ENCODE data around the gene PHACTR3.

Gene PHACTR3

GRCh38 chr20:59566631-59567524, 37.5 kb upstream of the PHACTR3 start:
- Histone ChIP-seq H3K4me1 (ENCODE audit: insufficient read depth, low read length) (no peaks in the 10 kb centered on the region), H3K27ac (ENCODE audit: low read depth, low read length) (no peak overlapping the region), H3K9me3 (ENCODE audit: insufficient read depth, low read depth, low read length) (no peaks in the 10 kb centered on the region), H3K9ac (ENCODE audit: low read depth, low read length) (no peak overlapping the region), H3K27me3 (ENCODE audit: insufficient read depth, low read length) (peaks cover 37% of the 10 kb centered on the region), H3K36me3 (ENCODE audit: insufficient read depth, low read length) (no peaks in the 10 kb centered on the region), H3K4me3 (ENCODE audit: low read length) (no peak overlapping the region)
- 88% methylated on average over 23 of the region's 23 CpGs for WGBS

GRCh38 chr20:59567585-59568508, 36.5 kb upstream of the PHACTR3 start:
- peaks cover 43% of the 10 kb centered on the region for H3K27me3 ChIP-seq (ENCODE audit: insufficient read depth, low read length)
- no peaks in the 10 kb centered on the region for H3K9me3 ChIP-seq (ENCODE audit: insufficient read depth, low read depth, low read length)
- H3K9ac ChIP-seq (ENCODE audit: low read depth, low read length), result no peak overlapping the region
- no peaks in the 10 kb centered on the region for H3K36me3 ChIP-seq (ENCODE audit: insufficient read depth, low read length)
- WGBS, result 83% methylated on average over 19 of the region's 19 CpGs
- H3K4me1 ChIP-seq (ENCODE audit: insufficient read depth, low read length), result no peaks in the 10 kb centered on the region
- no peak overlapping the region for H3K4me3 ChIP-seq (ENCODE audit: low read length)
- H3K27ac ChIP-seq (ENCODE audit: low read depth, low read length), result no peak overlapping the region

- WGBS, result 78% methylated on average over 10 of the region's 10 CpGs
- no peaks in the 10 kb centered on the region for H3K36me3 ChIP-seq (ENCODE audit: insufficient read depth, low read length)
- no peak overlapping the region for H3K4me3 ChIP-seq (ENCODE audit: low read length)
- no peaks in the 10 kb centered on the region for H3K9me3 ChIP-seq (ENCODE audit: insufficient read depth, low read depth, low read length)
- H3K27ac ChIP-seq (ENCODE audit: low read depth, low read length), result no peak overlapping the region
- H3K4me1 ChIP-seq (ENCODE audit: insufficient read depth, low read length), result no peaks in the 10 kb centered on the region
- no peak overlapping the region for H3K9ac ChIP-seq (ENCODE audit: low read depth, low read length)
- peaks cover 47% of the 10 kb centered on the region for H3K27me3 ChIP-seq (ENCODE audit: insufficient read depth, low read length)
Measured at GRCh38 chr20:59568509-59569024, 35.8 kb upstream of the PHACTR3 start.

- no peaks in the 10 kb centered on the region for H3K36me3 ChIP-seq (ENCODE audit: insufficient read depth, low read length)
- 42% methylated on average over 4 of the region's 4 CpGs for WGBS
Measured at GRCh38 chr20:59569305-59569704, 35.0 kb upstream of the PHACTR3 start.

GRCh38 chr20:59571151-59571550, 33.2 kb upstream of the PHACTR3 start:
- no peak overlapping the region for H3K27ac ChIP-seq (ENCODE audit: low read depth, low read length)
- 70% methylated on average over 7 of the region's 7 CpGs for WGBS
- H3K4me1 ChIP-seq (ENCODE audit: insufficient read depth, low read length), result no peaks in the 10 kb centered on the region
- no peaks in the 10 kb centered on the region for H3K9me3 ChIP-seq (ENCODE audit: insufficient read depth, low read depth, low read length)
- no peaks in the 10 kb centered on the region for H3K36me3 ChIP-seq (ENCODE audit: insufficient read depth, low read length)
- H3K4me3 ChIP-seq (ENCODE audit: low read length), result no peak overlapping the region
- no peak overlapping the region for H3K9ac ChIP-seq (ENCODE audit: low read depth, low read length)
- peaks cover 65% of the 10 kb centered on the region for H3K27me3 ChIP-seq (ENCODE audit: insufficient read depth, low read length)

More at GRCh38 chr20:59569305-59569704, 35.0 kb upstream of the PHACTR3 start:
- no peak overlapping the region for H3K4me3 ChIP-seq (ENCODE audit: low read length)
- H3K4me1 ChIP-seq (ENCODE audit: insufficient read depth, low read length), result no peaks in the 10 kb centered on the region
- no peak overlapping the region for H3K27ac ChIP-seq (ENCODE audit: low read depth, low read length)
- no peaks in the 10 kb centered on the region for H3K9me3 ChIP-seq (ENCODE audit: insufficient read depth, low read depth, low read length)
- peaks cover 55% of the 10 kb centered on the region for H3K27me3 ChIP-seq (ENCODE audit: insufficient read depth, low read length)
- no peak overlapping the region for H3K9ac ChIP-seq (ENCODE audit: low read depth, low read length)

- H3K27me3 ChIP-seq (ENCODE audit: insufficient read depth, low read length), result peaks cover 70% of the 10 kb centered on the region
- 0 out of 2 replicates have a peak overlapping the region, but pooled peaks have one; percentile 30 for H3K9ac ChIP-seq (ENCODE audit: low read depth, low read length)
- H3K4me1 ChIP-seq (ENCODE audit: insufficient read depth, low read length), result no peaks in the 10 kb centered on the region
- no peaks in the 10 kb centered on the region for H3K9me3 ChIP-seq (ENCODE audit: insufficient read depth, low read depth, low read length)
- no peak overlapping the region for H3K27ac ChIP-seq (ENCODE audit: low read depth, low read length)
- peak overlapping the region; percentile 56 for H3K4me3 ChIP-seq (ENCODE audit: low read length)
- 29% methylated on average over 28 of the region's 28 CpGs for WGBS
- no peaks in the 10 kb centered on the region for H3K36me3 ChIP-seq (ENCODE audit: insufficient read depth, low read length)
Measured at GRCh38 chr20:59571551-59572314, 32.6 kb upstream of the PHACTR3 start.

GRCh38 chr20:59572515-59572914, 31.8 kb upstream of the PHACTR3 start:
- peaks cover 78% of the 10 kb centered on the region for H3K27me3 ChIP-seq (ENCODE audit: insufficient read depth, low read length)
- H3K9ac ChIP-seq (ENCODE audit: low read depth, low read length), result no peak overlapping the region
- 94% methylated on average over 4 of the region's 4 CpGs for WGBS
- H3K27ac ChIP-seq (ENCODE audit: low read depth, low read length), result no peak overlapping the region
- H3K4me1 ChIP-seq (ENCODE audit: insufficient read depth, low read length), result no peaks in the 10 kb centered on the region
- no peak overlapping the region for H3K4me3 ChIP-seq (ENCODE audit: low read length)
- H3K9me3 ChIP-seq (ENCODE audit: insufficient read depth, low read depth, low read length), result no peaks in the 10 kb centered on the region
- H3K36me3 ChIP-seq (ENCODE audit: insufficient read depth, low read length), result no peaks in the 10 kb centered on the region

- no peaks in the 10 kb centered on the region for H3K4me1 ChIP-seq (ENCODE audit: insufficient read depth, low read length)
- no peak overlapping the region for H3K9ac ChIP-seq (ENCODE audit: low read depth, low read length)
- H3K9me3 ChIP-seq (ENCODE audit: insufficient read depth, low read depth, low read length), result no peaks in the 10 kb centered on the region
- H3K36me3 ChIP-seq (ENCODE audit: insufficient read depth, low read length), result no peaks in the 10 kb centered on the region
- H3K27me3 ChIP-seq (ENCODE audit: insufficient read depth, low read length), result peaks cover 87% of the 10 kb centered on the region
- 77% methylated on average over 8 of the region's 8 CpGs for WGBS
- no peak overlapping the region for H3K27ac ChIP-seq (ENCODE audit: low read depth, low read length)
- no peak overlapping the region for H3K4me3 ChIP-seq (ENCODE audit: low read length)
Measured at GRCh38 chr20:59573837-59574236, 30.5 kb upstream of the PHACTR3 start.

- Histone ChIP-seq H3K27me3 (ENCODE audit: insufficient read depth, low read length) (peaks cover 87% of the 10 kb centered on the region), H3K4me1 (ENCODE audit: insufficient read depth, low read length) (no peaks in the 10 kb centered on the region), H3K36me3 (ENCODE audit: insufficient read depth, low read length) (no peaks in the 10 kb centered on the region), H3K27ac (ENCODE audit: low read depth, low read length) (no peak overlapping the region), H3K9me3 (ENCODE audit: insufficient read depth, low read depth, low read length) (no peaks in the 10 kb centered on the region), H3K9ac (ENCODE audit: low read depth, low read length) (no peak overlapping the region), H3K4me3 (ENCODE audit: low read length) (no peak overlapping the region)
- WGBS, result 66% methylated on average over 3 of the region's 3 CpGs
Measured at GRCh38 chr20:59574308-59574707, 30.0 kb upstream of the PHACTR3 start.

GRCh38 chr20:59575216-59575615, 29.1 kb upstream of the PHACTR3 start:
- 62% methylated on average over 5 of the region's 5 CpGs for WGBS
- Histone ChIP-seq H3K27ac (ENCODE audit: low read depth, low read length) (no peak overlapping the region), H3K9ac (ENCODE audit: low read depth, low read length) (no peak overlapping the region), H3K9me3 (ENCODE audit: insufficient read depth, low read depth, low read length) (no peaks in the 10 kb centered on the region), H3K4me1 (ENCODE audit: insufficient read depth, low read length) (no peaks in the 10 kb centered on the region), H3K4me3 (ENCODE audit: low read length) (no peak overlapping the region), H3K36me3 (ENCODE audit: insufficient read depth, low read length) (no peaks in the 10 kb centered on the region), H3K27me3 (ENCODE audit: insufficient read depth, low read length) (peaks cover 91% of the 10 kb centered on the region)
